ENCODE data around the gene PTPRN2. TPM values are rescaled to one million over a fixed set of nuclear protein-coding genes. Genes with fewer than 3 reads are reported as not detected.

Gene PTPRN2
- total RNA-seq, 1 experiment from 2014 or later: not detected

GRCh38 chr7:157713591-157713990 is 874.0 kb downstream of the PTPRN2 start:
- no peak overlapping the region for H3K4me3 ChIP-seq
- ChIA-PET POLR2A (ENCODE audit: unreplicated experiment) (no interaction called here), CTCF (no interaction called here)
- H3K27me3 ChIP-seq (ENCODE audit: insufficient read depth, low read depth): peaks cover 78% of the 10 kb centered on the region
- no peaks in the 10 kb centered on the region for H3K36me3 ChIP-seq (ENCODE audit: low read depth)
- intact Hi-C loops (cut with micrococcal nuclease; ENCODE audit: unreplicated experiment): no loop called here
- H3K27ac ChIP-seq: no peak overlapping the region
- no peaks in the 10 kb centered on the region for H3K9me3 ChIP-seq (ENCODE audit: insufficient read depth, low read depth)
- H3F3A ChIP-seq (ENCODE audit: insufficient read depth, low read depth): no peaks in the 10 kb centered on the region
- no peaks in the 10 kb centered on the region for H3K79me2 ChIP-seq (ENCODE audit: low read depth)
- H3K4me2 ChIP-seq: no peak overlapping the region
- no peaks in the 10 kb centered on the region for H3K4me1 ChIP-seq (replicated peaks; ENCODE audit: insufficient read depth)
- DNase-seq: no peak
- H4K20me1 ChIP-seq (ENCODE audit: insufficient read depth): no peaks in the 10 kb centered on the region
- BruUV-seq (replicated peaks): no TSS peak
- no peak overlapping the region for H2AFZ ChIP-seq
- no peaks in the 10 kb centered on the region for H3K9me2 ChIP-seq (ENCODE audit: insufficient read depth)
- TF ChIP-seq CTCF (conservative IDR thresholded peaks at IDR 0.05): no peak
- no peak for TF ChIP-seq EZH2 (IDR thresholded peaks at IDR 0.05; ENCODE audit: low read depth)

DNA sequence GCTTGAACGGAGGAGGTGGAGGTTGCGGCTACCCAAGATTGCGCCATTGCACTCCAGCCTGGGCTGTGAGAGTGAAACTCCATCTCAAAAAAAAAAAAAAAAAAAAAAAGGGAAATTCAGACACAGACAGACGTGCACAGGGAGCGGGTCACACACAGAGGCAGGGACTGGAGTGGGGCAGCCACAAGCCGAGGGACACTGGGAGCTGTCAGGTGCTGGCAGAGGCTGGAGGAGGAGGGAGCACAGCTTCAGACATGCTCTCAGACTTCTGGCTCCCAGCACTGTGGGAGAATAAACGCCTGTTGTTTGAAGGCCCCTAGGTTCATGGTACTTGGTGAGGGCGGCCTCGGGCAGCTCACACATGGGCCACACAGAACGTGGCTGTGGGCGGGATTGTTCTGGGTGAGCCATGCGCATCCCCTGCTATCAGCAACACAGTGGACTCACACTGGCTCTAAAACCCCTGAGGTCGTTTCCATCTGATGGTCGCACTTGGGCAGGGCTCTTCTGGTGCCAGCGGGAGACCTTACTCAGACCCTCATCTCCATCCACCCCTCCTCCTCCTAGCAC is 874.9 kb downstream of the PTPRN2 start:
- intact Hi-C loops (cut with micrococcal nuclease; ENCODE audit: unreplicated experiment): no loop called here
- Histone ChIP-seq H3K27ac (no peak overlapping the region), H3K79me2 (ENCODE audit: low read depth) (no peaks in the 10 kb centered on the region), H3K27me3 (ENCODE audit: insufficient read depth, low read depth) (peaks cover 78% of the 10 kb centered on the region), H3K9me2 (ENCODE audit: insufficient read depth) (no peaks in the 10 kb centered on the region), H3K4me2 (no peak overlapping the region), H3K9me3 (ENCODE audit: insufficient read depth, low read depth) (no peaks in the 10 kb centered on the region), H3K4me3 (no peak overlapping the region), H2AFZ (no peak overlapping the region), H3K4me1 (replicated peaks; ENCODE audit: insufficient read depth) (no peaks in the 10 kb centered on the region), H3F3A (ENCODE audit: insufficient read depth, low read depth) (no peaks in the 10 kb centered on the region), H4K20me1 (ENCODE audit: insufficient read depth) (no peaks in the 10 kb centered on the region), H3K36me3 (ENCODE audit: low read depth) (no peaks in the 10 kb centered on the region)
- CTCF ChIA-PET: no interaction called here
- BruUV-seq (replicated peaks): no TSS peak
- no peak for DNase-seq
- TF ChIP-seq CTCF (conservative IDR thresholded peaks at IDR 0.05) (no peak), EZH2 (IDR thresholded peaks at IDR 0.05; ENCODE audit: low read depth) (no peak; the same call in 1 of the 2 replicates)
- POLR2A ChIA-PET (ENCODE audit: unreplicated experiment): no interaction called here

- Histone ChIP-seq H4K20me1 (ENCODE audit: insufficient read depth) (no peaks in the 10 kb centered on the region), H3K27ac (no peak overlapping the region), H3K79me2 (ENCODE audit: low read depth) (no peaks in the 10 kb centered on the region), H2AFZ (no peak overlapping the region), H3K27me3 (ENCODE audit: insufficient read depth, low read depth) (peaks cover 83% of the 10 kb centered on the region), H3K4me2 (no peak overlapping the region), H3K4me1 (replicated peaks; ENCODE audit: insufficient read depth) (no peaks in the 10 kb centered on the region), H3K9me3 (ENCODE audit: insufficient read depth, low read depth) (no peaks in the 10 kb centered on the region), H3K9me2 (ENCODE audit: insufficient read depth) (no peaks in the 10 kb centered on the region), H3K36me3 (ENCODE audit: low read depth) (no peaks in the 10 kb centered on the region), H3K4me3 (no peak overlapping the region), H3F3A (ENCODE audit: insufficient read depth, low read depth) (no peaks in the 10 kb centered on the region)
- TF ChIP-seq CTCF (conservative IDR thresholded peaks at IDR 0.05): no peak
- no peak for TF ChIP-seq EZH2 (IDR thresholded peaks at IDR 0.05; ENCODE audit: low read depth)
- no peak for DNase-seq
- CTCF ChIA-PET: no interaction called here
- intact Hi-C loops (cut with micrococcal nuclease; ENCODE audit: unreplicated experiment): no loop called here
- no TSS peak for BruUV-seq (replicated peaks)
- POLR2A ChIA-PET (ENCODE audit: unreplicated experiment): no interaction called here
Observed at GRCh38 chr7:157711353-157711888, 876.2 kb downstream of the PTPRN2 start.

Data from PC-9 (cell line).